Spleen (tissue), 7 donors: ENCODE data around the gene SSTR1.

Experiments used
- POLR2A ChIP-seq, 3 donors: fragments of 450-650 bp; IDR thresholded peaks; one replicate each; pipeline ENCODE4 v1.5.1; 2017; ENCODE audit warnings: antibody characterized with exemption in 3 of 3, mild to moderate bottlenecking in 1 of 3
- POLR2AphosphoS5 ChIP-seq, 3 donors: sonication (generic); formaldehyde crosslinking; IDR thresholded peaks; one replicate each; pipeline ENCODE4 v1.5.1; 2017; ENCODE audit warnings: antibody characterized with exemption in 3 of 3
- TF ChIP-seq, protein P1 (sequence below), 11 experiments: fragments of 200-600 bp in 7 of 11; fragments of 450-650 bp in 4 of 11; sonication (generic) in 4 of 11; IDR thresholded peaks in 8 of 11; conservative IDR thresholded peaks in 3 of 11; 1 replicate in 7 of 11; 2 replicates in 4 of 11; pipeline versions ENCODE4 v1.4.0 to v1.8.0; 2016 to 2021; ENCODE audit warnings: antibody characterized with exemption in 11 of 11, inconsistent platforms in 4 of 11, mild to moderate bottlenecking in 1 of 11
- donor health status: DM: no; HTN: no; CAD: no; lungs with moderate emphysema.
- donor health status: DM: no; HTN: no; CAD: no.
- donor health status: DM: no; HTN: no; CAD: no.

DNA sequence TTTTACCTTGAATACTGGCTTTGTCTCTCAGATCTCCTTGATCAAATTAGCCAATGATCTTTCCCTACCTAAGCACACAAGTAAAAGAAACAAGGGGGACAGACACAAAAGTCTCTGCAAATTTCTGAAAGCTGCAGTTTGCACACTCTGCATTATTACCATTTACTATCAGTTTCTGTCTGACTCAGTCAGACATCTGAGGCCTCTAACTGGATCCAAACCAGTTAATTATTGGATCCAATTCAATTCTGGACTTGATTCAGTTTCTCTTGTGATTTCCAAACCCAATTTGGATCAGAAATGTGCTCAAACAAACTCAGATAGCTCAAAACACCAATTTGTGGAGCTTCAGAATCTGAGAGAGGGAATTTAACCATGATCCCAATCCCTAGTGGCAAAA is 16.6 kb downstream of the SSTR1 start:
- TF ChIP-seq, protein P1, sequence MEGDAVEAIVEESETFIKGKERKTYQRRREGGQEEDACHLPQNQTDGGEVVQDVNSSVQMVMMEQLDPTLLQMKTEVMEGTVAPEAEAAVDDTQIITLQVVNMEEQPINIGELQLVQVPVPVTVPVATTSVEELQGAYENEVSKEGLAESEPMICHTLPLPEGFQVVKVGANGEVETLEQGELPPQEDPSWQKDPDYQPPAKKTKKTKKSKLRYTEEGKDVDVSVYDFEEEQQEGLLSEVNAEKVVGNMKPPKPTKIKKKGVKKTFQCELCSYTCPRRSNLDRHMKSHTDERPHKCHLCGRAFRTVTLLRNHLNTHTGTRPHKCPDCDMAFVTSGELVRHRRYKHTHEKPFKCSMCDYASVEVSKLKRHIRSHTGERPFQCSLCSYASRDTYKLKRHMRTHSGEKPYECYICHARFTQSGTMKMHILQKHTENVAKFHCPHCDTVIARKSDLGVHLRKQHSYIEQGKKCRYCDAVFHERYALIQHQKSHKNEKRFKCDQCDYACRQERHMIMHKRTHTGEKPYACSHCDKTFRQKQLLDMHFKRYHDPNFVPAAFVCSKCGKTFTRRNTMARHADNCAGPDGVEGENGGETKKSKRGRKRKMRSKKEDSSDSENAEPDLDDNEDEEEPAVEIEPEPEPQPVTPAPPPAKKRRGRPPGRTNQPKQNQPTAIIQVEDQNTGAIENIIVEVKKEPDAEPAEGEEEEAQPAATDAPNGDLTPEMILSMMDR (IDR thresholded peaks at IDR 0.05 in 8 of 11, conservative IDR thresholded peaks at IDR 0.05 in 3 of 11): no peak
- TF ChIP-seq POLR2A (IDR thresholded peaks at IDR 0.05) (no peak), POLR2AphosphoS5 (IDR thresholded peaks at IDR 0.05) (no peak)
